ENCODE data around the gene FZD10.

GRCh38 chr12:130205495-130205894, 43.2 kb downstream of the FZD10 start:
- no peak for TF ChIP-seq POLR2A (IDR thresholded peaks at IDR 0.05)
- TF ChIP-seq, protein P1, sequence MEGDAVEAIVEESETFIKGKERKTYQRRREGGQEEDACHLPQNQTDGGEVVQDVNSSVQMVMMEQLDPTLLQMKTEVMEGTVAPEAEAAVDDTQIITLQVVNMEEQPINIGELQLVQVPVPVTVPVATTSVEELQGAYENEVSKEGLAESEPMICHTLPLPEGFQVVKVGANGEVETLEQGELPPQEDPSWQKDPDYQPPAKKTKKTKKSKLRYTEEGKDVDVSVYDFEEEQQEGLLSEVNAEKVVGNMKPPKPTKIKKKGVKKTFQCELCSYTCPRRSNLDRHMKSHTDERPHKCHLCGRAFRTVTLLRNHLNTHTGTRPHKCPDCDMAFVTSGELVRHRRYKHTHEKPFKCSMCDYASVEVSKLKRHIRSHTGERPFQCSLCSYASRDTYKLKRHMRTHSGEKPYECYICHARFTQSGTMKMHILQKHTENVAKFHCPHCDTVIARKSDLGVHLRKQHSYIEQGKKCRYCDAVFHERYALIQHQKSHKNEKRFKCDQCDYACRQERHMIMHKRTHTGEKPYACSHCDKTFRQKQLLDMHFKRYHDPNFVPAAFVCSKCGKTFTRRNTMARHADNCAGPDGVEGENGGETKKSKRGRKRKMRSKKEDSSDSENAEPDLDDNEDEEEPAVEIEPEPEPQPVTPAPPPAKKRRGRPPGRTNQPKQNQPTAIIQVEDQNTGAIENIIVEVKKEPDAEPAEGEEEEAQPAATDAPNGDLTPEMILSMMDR (IDR thresholded peaks at IDR 0.05) = no peak

Measured in body of pancreas (tissue), 4 donors.